Naive B cell (primary cell): Measurements from ENCODE around the gene CACNA2D3. TPM values are rescaled to one million over a fixed set of nuclear protein-coding genes. Genes with fewer than 3 reads are reported as not detected.

Experiments used
- ATAC-seq, 2 donors: fragments of 150-1000 bp; cut with Tn5 transposase; 2 replicates each; pipeline ENCODE4 v1.10.0; 2021; ENCODE audit warnings: low read depth in 2 of 2, mild to moderate bottlenecking in 2 of 2, moderate library complexity in 2 of 2
- DNase-seq: peaks from one replicate; pipeline ENCODE4 v3.0.0; 2022
- H3K27ac Mint-ChIP-seq, 6 donors: one replicate each; pipeline ENCODE4 v1.8.0; 2020 to 2022; ENCODE audit warnings: mild to moderate bottlenecking in 6 of 6, mixed read lengths in 6 of 6, moderate library complexity in 5 of 6, inconsistent platforms in 2 of 6
- H3K27me3 Mint-ChIP-seq, 3 donors: one replicate each; pipeline ENCODE4 v1.8.0; 2021 to 2022; ENCODE audit warnings: mixed read lengths in 3 of 3, mild to moderate bottlenecking in 1 of 3
- H3K36me3 Mint-ChIP-seq, 2 donors: one replicate each; pipeline ENCODE4 v1.8.0; 2020 to 2022; ENCODE audit warnings: mixed read lengths in 2 of 2, inconsistent platforms in 1 of 2, mild to moderate bottlenecking in 1 of 2
- H3K4me1 Mint-ChIP-seq, 3 donors: one replicate each; pipeline ENCODE4 v1.8.0; 2020 to 2022; ENCODE audit warnings: mixed read lengths in 3 of 3, inconsistent platforms in 1 of 3, mild to moderate bottlenecking in 1 of 3, moderate library complexity in 1 of 3
- H3K4me3 Mint-ChIP-seq, 8 donors: one replicate each; pipeline ENCODE4 v1.8.0; 2020 to 2022; ENCODE audit warnings: mild to moderate bottlenecking in 8 of 8, mixed read lengths in 8 of 8, moderate library complexity in 8 of 8, inconsistent platforms in 2 of 8
- H3K9me3 Mint-ChIP-seq, 7 donors: one replicate each; pipeline ENCODE4 v1.8.0; 2020 to 2022; ENCODE audit warnings: mixed read lengths in 7 of 7, mild to moderate bottlenecking in 5 of 7, inconsistent platforms in 2 of 7, moderate library complexity in 1 of 7
- polyA plus RNA-seq, 6 donors: library from polyadenylated mRNA; unstranded; fragments of 300-500 nt; fragmentation: Illumina TruSeq; gene quantifications; one replicate each; pipeline ENCODE4 v1.2.3, GENCODE V29; 2021; ENCODE audit warnings: low read depth in 6 of 6

Gene CACNA2D3
- polyA plus RNA-seq, 6 donors from 2014 or later, result not detected

GRCh38 chr3:54376142-54376807 is 253.9 kb downstream of the CACNA2D3 start:
- ATAC-seq (no peak), DNase-seq (no peak)
- Mint-ChIP-seq H3K9me3 (no peaks in the 10 kb centered on the region), H3K27me3 (peaks cover 5 to 7% (median 6%) of the 10 kb centered on the region in 3 donors), H3K4me1 (no peaks in the 10 kb centered on the region), H3K27ac (no peak overlapping the region), H3K36me3 (no peaks in the 10 kb centered on the region), H3K4me3 (no peak overlapping the region)

- Mint-ChIP-seq H3K27me3 (peaks cover 5 to 7% (median 6%) of the 10 kb centered on the region in 3 donors), H3K36me3 (no peaks in the 10 kb centered on the region), H3K4me1 (no peaks in the 10 kb centered on the region), H3K4me3 (no peak overlapping the region), H3K9me3 (no peaks in the 10 kb centered on the region), H3K27ac (no peak overlapping the region)
- ATAC-seq (no peak), DNase-seq (no peak)
Measured at GRCh38 chr3:54376939-54377578, 254.7 kb downstream of the CACNA2D3 start.

GRCh38 chr3:54378184-54378583 is 255.8 kb downstream of the CACNA2D3 start:
- DNase-seq (no peak), ATAC-seq (no peak)
- no peak overlapping the region for H3K4me3 Mint-ChIP-seq
- no peaks in the 10 kb centered on the region for H3K36me3 Mint-ChIP-seq
- no peaks in the 10 kb centered on the region for H3K4me1 Mint-ChIP-seq
- peaks cover 5 to 7% (median 6%) of the 10 kb centered on the region in 3 donors for H3K27me3 Mint-ChIP-seq
- H3K9me3 Mint-ChIP-seq, result no peaks in the 10 kb centered on the region
- no peak overlapping the region for H3K27ac Mint-ChIP-seq

- Mint-ChIP-seq H3K4me1 (no peaks in the 10 kb centered on the region), H3K27me3 (peaks cover 2 to 7% (median 5%) of the 10 kb centered on the region in 3 donors), H3K27ac (no peak overlapping the region)
Measured at GRCh38 chr3:54384279-54384678, 261.9 kb downstream of the CACNA2D3 start.

GRCh38 chr3:54390582-54390981 is 268.2 kb downstream of the CACNA2D3 start:
- no peak overlapping the region for H3K4me3 Mint-ChIP-seq
- H3K4me1 Mint-ChIP-seq, result no peaks in the 10 kb centered on the region
- ATAC-seq, result no peak
- DNase-seq, result no peak
- no peak overlapping the region for H3K27ac Mint-ChIP-seq
- peaks cover 0 to 4% (median 0%) of the 10 kb centered on the region in 7 donors for H3K9me3 Mint-ChIP-seq
- no peaks in the 10 kb centered on the region for H3K36me3 Mint-ChIP-seq
- peaks cover 5 to 8% (median 7%) of the 10 kb centered on the region in 3 donors for H3K27me3 Mint-ChIP-seq

More at GRCh38 chr3:54384279-54384678, 261.9 kb downstream of the CACNA2D3 start:
- ATAC-seq (no peak), DNase-seq (no peak)
- Mint-ChIP-seq H3K36me3 (no peaks in the 10 kb centered on the region), H3K9me3 (peaks cover 0 to 4% (median 0%) of the 10 kb centered on the region in 7 donors), H3K4me3 (no peak overlapping the region)

GRCh38 chr3:54393150-54393549 is 270.8 kb downstream of the CACNA2D3 start:
- DNase-seq, result no peak
- H3K4me3 Mint-ChIP-seq, result no peak overlapping the region
- H3K27ac Mint-ChIP-seq, result no peak overlapping the region
- H3K4me1 Mint-ChIP-seq, result no peaks in the 10 kb centered on the region
- peaks cover 0 to 3% (median 0%) of the 10 kb centered on the region in 7 donors for H3K9me3 Mint-ChIP-seq
- H3K27me3 Mint-ChIP-seq, result peaks cover 0 to 8% (median 3%) of the 10 kb centered on the region in 3 donors
- ATAC-seq, result no peak
- H3K36me3 Mint-ChIP-seq, result no peaks in the 10 kb centered on the region

GRCh38 chr3:54408328-54408727 is 286.0 kb downstream of the CACNA2D3 start:
- no peaks in the 10 kb centered on the region for H3K4me1 Mint-ChIP-seq
- no peak overlapping the region for H3K27ac Mint-ChIP-seq
- H3K9me3 Mint-ChIP-seq, result peaks cover 0 to 28% (median 4%) of the 10 kb centered on the region in 7 donors
- DNase-seq, result no peak
- H3K4me3 Mint-ChIP-seq, result no peak overlapping the region
- H3K27me3 Mint-ChIP-seq, result no peaks in the 10 kb centered on the region
- ATAC-seq, result no peak
- no peaks in the 10 kb centered on the region for H3K36me3 Mint-ChIP-seq

- Mint-ChIP-seq H3K9me3 (peaks cover 0 to 5% (median 0%) of the 10 kb centered on the region in 7 donors), H3K4me1 (no peaks in the 10 kb centered on the region), H3K27ac (no peak overlapping the region)
Measured at GRCh38 chr3:54421943-54422342, 299.6 kb downstream of the CACNA2D3 start.

GRCh38 chr3:54424292-54424691 is 301.9 kb downstream of the CACNA2D3 start:
- peaks cover 0 to 5% (median 0%) of the 10 kb centered on the region in 7 donors for H3K9me3 Mint-ChIP-seq
- no peaks in the 10 kb centered on the region for H3K4me1 Mint-ChIP-seq
- no peak for DNase-seq
- H3K36me3 Mint-ChIP-seq, result no peaks in the 10 kb centered on the region
- no peak for ATAC-seq
- H3K27me3 Mint-ChIP-seq, result peaks cover 0 to 18% (median 8%) of the 10 kb centered on the region in 3 donors
- H3K4me3 Mint-ChIP-seq, result no peak overlapping the region
- no peak overlapping the region for H3K27ac Mint-ChIP-seq

More at GRCh38 chr3:54421943-54422342, 299.6 kb downstream of the CACNA2D3 start:
- H3K27me3 Mint-ChIP-seq, result peaks cover 0 to 13% (median 8%) of the 10 kb centered on the region in 3 donors
- DNase-seq (no peak), ATAC-seq (no peak)
- no peak overlapping the region for H3K4me3 Mint-ChIP-seq
- H3K36me3 Mint-ChIP-seq, result no peaks in the 10 kb centered on the region

GRCh38 chr3:54426381-54426780 is 304.0 kb downstream of the CACNA2D3 start:
- Mint-ChIP-seq H3K27me3 (peaks cover 0 to 11% (median 0%) of the 10 kb centered on the region in 3 donors), H3K4me1 (no peaks in the 10 kb centered on the region), H3K9me3 (no peaks in the 10 kb centered on the region), H3K36me3 (no peaks in the 10 kb centered on the region), H3K4me3 (no peak overlapping the region), H3K27ac (no peak overlapping the region)
- DNase-seq (no peak), ATAC-seq (no peak)

GRCh38 chr3:54427501-54427900 is 305.1 kb downstream of the CACNA2D3 start:
- Mint-ChIP-seq H3K4me3 (no peak overlapping the region), H3K36me3 (no peaks in the 10 kb centered on the region), H3K27me3 (peaks cover 0 to 11% (median 0%) of the 10 kb centered on the region in 3 donors), H3K9me3 (no peaks in the 10 kb centered on the region), H3K4me1 (no peaks in the 10 kb centered on the region), H3K27ac (no peak overlapping the region)
- DNase-seq (no peak), ATAC-seq (no peak)

GRCh38 chr3:54427941-54428871 is 305.9 kb downstream of the CACNA2D3 start:
- H3K4me1 Mint-ChIP-seq, result no peaks in the 10 kb centered on the region
- no peaks in the 10 kb centered on the region for H3K9me3 Mint-ChIP-seq
- DNase-seq, result no peak
- ATAC-seq, result no peak
- H3K4me3 Mint-ChIP-seq, result no peak overlapping the region
- H3K27ac Mint-ChIP-seq, result no peak overlapping the region
- no peaks in the 10 kb centered on the region for H3K36me3 Mint-ChIP-seq
- peaks cover 0 to 11% (median 0%) of the 10 kb centered on the region in 3 donors for H3K27me3 Mint-ChIP-seq

GRCh38 chr3:54432975-54433374 is 310.6 kb downstream of the CACNA2D3 start:
- no peaks in the 10 kb centered on the region for H3K4me1 Mint-ChIP-seq
- no peak overlapping the region for H3K4me3 Mint-ChIP-seq
- DNase-seq (no peak), ATAC-seq (no peak)
- no peaks in the 10 kb centered on the region for H3K36me3 Mint-ChIP-seq
- peaks cover 0 to 7% (median 0%) of the 10 kb centered on the region in 3 donors for H3K27me3 Mint-ChIP-seq
- no peak overlapping the region for H3K27ac Mint-ChIP-seq
- peaks cover 0 to 10% (median 0%) of the 10 kb centered on the region in 7 donors for H3K9me3 Mint-ChIP-seq
